GM03348 (cell line): ENCODE data around the gene ZNF280D.

ENCODE experiments used
- DNase-seq: peaks from one replicate; pipeline ENCODE4 v3.0.0; 2012; ENCODE audit warnings: low spot score

The ZNF280D gene

GRCh38 chr15:56639631-56640030 lies 93.7 kb downstream of the ZNF280D start:
- DNase-seq: no peak

DNA sequence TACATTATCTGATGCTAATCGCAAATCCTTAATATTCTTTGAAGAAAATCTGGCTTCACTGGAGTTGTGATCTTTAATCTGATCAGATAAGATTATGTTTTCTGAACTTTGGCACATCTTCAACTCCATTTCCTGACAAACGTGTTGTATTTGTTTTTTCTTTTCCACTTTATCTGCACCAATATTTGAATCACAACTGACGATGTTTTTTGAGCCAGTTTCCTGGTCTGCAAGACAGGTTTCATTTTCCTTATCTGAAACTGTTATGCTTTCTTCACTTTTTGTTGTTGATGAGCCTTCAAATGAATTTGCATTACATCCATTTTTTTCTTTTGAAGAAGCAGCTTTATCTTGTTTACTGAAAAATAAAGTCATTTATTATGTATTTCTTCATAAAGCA lies 101.5 kb downstream of the ZNF280D start:
- DNase-seq: no peak

DNA sequence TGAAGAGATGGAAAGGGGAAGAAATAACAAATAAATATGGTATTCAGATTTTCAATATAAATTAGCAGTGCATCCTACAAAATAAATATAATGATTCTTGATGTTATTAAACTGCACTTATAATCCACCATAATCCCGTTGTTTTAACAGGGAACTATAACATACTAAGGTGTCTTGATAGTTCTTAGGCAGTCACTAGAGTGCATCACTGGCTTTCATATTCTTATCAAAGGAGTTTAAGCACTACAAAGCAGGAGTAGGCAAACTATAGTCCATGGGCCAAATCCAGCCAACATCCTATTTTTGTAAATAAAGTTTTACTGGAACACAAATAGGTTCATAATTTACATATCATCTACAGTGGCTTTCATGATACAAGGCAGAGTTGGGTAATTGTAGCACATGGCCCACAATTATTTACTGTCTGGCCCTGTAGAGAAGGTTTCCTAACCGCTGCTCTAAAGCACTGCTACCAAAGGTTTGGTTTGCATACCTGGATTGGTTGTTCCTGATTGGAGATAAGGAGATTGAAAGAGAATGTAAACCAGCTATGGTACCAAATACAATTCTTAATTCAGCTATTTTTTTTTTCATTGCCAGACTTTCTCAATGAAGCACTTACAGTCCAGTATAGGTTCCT lies 104.3 kb downstream of the ZNF280D start:
- no peak for DNase-seq

- DNase-seq: no peak
These were observed 113.4 kb downstream of the ZNF280D start for GRCh38 chr15:56619887-56620286.

- no peak for DNase-seq
These were observed 115.7 kb downstream of the ZNF280D start for GRCh38 chr15:56617628-56618027.

GRCh38 chr15:56616551-56616950 lies 116.8 kb downstream of the ZNF280D start:
- DNase-seq: no peak

DNA sequence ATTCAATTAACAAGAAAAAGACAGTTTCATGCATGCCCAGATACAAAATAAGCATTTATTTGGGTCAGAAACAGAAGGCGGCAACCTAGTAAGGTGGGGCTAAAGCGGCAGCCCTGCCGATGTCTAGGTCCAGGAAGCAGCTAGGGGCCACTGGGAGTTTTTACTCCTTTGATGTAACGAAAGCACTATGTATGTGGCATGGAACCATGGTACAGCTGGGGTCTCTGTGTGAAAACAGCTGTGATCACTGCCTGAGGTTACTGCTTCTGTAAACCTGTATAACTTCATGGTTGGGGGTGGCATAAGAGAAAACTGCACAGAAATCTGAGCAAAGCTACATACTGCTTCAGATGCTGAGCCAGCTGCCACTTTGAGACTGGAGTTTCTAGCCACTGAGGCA lies 119.5 kb downstream of the ZNF280D start:
- DNase-seq: no peak

GRCh38 chr15:56608993-56609392 lies 124.3 kb downstream of the ZNF280D start:
- DNase-seq: no peak

- peak; percentile 2 for DNase-seq
These were observed 125.0 kb downstream of the ZNF280D start for GRCh38 chr15:56608140-56608778.

DNA sequence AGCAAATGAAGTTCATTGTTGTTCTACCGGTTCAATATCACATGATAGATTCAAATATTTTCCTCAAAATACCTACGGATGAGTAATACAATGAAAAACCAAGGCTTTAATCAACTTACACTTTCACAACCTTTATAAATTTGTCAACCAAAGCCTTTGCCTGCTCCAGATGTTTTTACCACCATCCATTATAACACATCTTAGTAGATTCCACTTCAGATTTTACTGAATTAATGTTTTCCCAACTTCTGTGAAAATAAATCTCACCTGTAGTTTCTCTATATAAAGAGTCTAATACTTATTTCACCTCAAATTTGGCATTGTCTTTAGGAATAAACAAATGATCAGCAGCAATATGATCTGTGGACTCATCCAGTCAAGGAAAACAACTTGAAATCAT lies 131.1 kb downstream of the ZNF280D start:
- DNase-seq: no peak

DNA sequence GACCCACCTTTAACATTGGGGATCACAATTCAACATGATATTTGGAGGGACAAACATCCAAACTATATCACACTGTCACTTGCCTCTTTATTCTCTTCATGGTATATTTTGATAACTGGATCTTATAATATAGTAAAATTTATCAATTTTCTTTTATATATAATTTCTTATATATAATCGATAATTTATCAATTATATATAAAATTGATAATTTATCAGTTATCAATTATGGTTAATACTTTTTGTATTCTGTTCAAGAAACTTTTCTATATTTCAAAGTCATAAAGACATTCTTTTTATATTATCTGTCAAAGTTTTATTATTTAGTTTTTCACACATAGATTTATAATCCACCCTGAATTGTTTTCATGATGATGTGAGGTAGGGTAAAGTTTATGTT lies 132.9 kb downstream of the ZNF280D start:
- no peak for DNase-seq

DNA sequence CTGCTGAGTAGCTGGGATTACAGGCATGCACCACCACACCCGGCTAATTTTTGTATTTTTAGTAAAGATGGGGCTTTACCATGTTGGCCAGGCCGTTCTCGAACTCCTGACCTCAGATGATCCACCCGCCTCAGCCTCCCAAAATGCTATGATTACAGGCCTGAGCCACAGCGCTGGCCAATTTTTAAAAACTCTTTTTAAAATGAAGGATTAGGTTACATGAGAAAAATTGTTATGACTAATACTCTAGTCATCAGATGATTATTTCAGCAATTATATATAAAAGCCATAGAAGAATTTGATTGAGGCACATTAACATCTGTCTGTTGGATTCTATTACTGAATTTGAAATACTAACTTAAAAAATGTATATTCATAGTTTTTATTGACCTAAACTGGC lies 134.3 kb downstream of the ZNF280D start:
- DNase-seq: peak; percentile 13

DNA sequence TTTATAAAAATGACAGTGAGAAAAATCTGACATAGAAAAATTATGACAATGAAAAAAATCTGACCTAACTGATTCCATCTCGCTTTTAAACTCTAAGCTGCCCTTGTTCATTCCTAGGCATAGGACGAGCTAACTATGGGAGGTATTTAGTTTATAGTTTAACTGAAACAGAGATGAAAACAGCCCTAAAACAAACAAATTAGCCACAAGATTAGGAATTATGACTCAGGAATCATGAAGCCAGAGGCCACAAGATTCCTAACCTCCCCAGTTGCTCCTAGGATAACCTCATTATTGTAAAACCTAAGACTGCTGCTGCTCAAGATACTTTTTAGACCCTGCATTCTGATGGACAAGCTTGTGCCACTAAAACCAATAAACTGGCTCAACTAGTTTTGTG lies 145.6 kb downstream of the ZNF280D start:
- DNase-seq: no peak

DNA sequence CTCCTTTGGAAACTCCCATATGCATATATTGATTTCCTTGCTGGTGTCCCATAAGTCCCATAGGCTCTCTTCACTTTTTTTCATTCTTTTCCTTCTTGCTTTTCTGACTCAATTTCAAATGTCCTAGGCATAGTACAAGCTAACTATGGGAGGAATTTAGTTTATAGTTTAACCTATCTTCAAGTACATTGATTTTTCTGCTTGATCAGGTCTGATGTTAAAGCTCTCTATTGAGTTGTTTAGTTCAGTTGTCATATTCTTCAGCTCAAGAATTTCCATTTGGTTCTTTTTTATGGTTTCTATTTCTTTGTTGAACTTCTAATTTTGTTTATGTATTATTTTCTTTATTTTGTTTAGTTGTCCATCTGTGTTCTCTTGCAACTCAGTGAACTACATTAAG lies 147.1 kb downstream of the ZNF280D start:
- DNase-seq: no peak

DNA sequence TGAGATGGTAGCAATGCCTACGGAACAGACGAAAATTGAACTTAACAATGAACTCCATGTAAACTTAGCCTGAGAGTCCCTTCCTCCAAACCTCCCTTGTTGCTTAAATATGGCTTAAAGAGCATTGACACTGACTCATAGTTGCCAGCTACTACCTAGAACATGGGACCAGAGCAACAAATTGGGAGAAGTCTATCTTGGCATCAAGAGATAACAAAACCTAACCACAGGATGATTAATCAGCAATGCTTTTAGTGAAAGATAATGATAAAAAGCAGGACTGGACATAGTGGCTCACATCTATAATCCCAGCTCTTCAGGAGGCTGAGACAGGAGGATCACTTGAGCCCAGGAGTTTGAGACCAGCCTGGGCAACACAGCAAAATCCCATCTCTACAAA lies 150.5 kb downstream of the ZNF280D start:
- DNase-seq: no peak
